HuH-7.5 (cell line): Measurements from ENCODE around the gene ZNF2.
"Not testable (repeated sequence)": the region's sequence is repeated elsewhere in the genome, so short reads cannot be mapped to it uniquely, and the experiment has no call there.

Experiments used
- DNase-seq: peaks from one replicate; pipeline ENCODE4 v3.0.0; 2011; ENCODE audit warnings: low spot score

The ZNF2 gene

DNA sequence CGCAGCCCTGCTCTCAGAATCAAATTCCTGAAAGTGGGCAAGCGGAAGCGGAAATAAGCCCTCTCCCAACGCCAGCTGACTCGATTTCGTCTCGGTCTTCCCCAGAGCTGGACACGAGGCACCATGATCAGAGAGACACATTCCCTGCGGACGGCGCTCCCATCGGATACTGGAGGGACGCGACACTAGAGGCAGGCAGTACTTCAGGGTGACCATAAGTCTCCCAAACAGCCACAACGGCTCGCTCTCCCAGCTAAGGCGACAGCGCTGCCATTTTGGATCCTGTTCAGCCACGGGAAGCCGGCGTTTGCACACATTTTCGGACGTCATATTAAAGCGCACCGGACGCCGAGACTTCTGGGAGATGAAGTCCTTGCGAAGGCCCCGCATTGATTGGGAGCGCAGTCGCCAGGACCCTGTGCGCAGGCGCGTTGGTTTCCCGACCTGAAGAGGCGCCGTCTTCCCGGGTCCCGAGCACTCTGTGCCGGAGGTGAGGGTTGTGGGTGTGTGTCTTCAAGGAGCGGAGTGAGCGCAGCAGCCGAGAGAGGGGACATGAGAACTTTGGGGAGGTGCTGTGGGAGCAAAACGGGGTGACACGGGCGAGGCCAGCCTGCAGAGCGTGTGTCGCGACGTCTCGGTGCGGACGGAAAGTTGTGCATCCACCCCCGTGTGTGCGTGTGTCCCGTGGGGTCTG is at the start of gene ZNF2:
Gene ZNF2, plus strand, starts transcription at position 439 of the 694 bp plus-strand sequence. CDS start 10,418 bp downstream, outside the sequence.
- DNase-seq, result peak; percentile 96

DNA sequence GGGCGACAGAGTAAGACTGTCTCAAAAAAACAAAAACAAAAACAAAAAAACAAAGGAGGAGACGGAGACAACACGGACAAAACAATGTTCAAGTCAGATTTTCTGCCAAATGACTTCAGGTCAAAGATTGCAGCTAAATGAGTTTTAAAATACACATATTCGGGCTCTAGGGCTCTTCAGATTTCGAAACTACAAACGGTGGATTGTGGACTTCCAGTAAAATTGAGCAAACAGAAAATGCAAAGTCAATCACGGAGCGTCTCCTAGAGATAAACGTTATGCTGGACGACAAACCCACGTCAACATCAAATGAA is 44.6 kb upstream of the ZNF2 start:
- no peak for DNase-seq

DNA sequence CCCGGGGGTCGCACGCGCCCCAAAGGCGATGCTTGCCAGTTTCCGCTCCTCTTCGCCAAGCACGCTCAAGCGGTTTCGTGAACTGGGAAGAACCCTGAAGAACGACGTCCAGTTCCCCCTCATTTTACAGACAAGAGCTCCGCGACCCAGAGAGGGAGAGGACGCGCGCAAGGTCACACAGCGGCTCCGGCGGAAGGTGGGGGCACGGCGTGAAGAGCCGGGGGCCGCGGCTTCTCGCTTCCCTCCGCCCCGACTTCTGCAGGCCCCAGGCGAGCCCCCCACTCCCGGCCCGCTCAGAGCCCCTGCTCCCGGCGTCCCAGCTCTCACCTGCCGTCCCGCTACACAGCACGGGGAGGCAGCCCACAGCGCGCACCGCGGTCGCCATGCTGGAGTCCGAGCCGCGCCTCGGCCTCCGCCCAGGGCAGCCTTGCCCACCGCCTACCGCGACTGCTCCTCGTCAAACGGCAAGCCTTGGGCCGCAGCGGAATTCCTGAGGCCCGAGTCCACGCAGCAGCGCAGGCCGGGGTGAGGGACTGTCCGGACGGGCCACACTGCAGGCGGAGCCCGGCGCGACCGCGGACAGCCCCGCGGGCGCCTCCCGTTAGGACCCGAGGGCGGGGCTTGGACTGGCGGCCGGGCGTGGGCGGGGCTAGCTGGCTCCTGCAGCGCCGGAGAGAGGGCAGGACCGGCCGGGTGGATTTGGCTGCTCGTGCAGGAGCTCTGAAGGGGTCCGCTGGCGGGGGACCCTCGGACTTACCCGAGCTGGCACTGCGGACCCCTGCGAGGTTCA is 44.0 kb upstream of the ZNF2 start, which contains the start of gene MRPS5:
Gene MRPS5, minus strand, starts transcription at position 402 of the 790 bp plus-strand sequence. Its CDS starts 17 bp downstream, at position 385.
- peak; percentile 85 for DNase-seq

DNA sequence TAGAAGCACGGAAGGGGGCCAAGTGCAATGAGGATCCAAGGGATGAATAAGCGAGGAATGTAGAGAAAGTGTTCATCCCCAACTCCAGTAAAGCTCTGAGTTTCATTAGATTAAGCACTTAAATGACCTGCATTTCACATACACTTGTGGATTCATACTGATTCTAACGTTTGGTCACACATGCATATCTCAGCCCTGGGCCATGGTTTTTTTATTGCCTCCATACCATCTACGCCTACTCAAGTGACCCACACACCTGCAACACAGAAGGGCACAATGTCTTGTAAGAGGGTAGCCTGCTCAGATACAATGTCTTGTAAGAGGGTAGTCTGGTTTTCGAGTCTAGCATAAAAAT is 43.4 kb upstream of the ZNF2 start:
- no peak for DNase-seq

DNA sequence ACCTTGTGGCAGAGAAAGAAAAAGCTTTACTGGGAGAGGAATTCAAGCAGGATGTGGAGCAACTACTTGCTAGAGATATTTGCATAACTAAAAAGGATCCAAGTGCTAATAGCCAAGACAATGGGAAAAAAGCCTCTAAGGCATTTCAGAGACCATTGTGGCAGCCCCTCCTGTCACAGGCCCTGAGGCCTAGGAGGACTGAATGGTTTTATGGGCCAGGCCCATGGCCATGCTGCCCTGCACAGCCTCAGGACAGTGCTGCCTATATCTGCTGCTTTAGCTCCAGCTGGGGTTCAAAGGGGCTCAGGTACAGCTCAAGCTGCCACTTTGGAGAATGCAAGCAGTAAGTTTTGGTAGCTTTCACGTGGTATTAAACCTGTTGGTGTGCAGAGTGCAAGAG is 26.9 kb upstream of the ZNF2 start:
- no peak for DNase-seq

DNA sequence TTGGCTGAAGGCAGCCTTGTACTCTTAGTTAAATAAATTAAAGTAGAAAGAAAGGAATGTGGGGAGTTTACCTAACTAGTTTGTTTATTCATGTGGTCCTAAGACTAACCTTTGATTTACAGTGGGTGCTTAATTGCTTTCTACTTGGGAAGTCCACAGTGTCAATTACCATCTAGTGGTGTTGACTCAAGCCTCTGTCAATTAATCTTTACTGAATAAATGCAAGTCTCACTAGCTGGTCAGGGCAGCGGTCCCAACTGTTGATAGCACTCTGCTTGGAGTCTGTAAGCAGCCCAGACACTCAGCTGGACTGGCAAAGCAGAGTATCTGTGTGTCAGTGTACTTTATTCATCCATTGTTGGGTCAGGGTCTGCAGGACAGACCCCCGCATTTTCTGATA is 21.8 kb upstream of the ZNF2 start:
- DNase-seq, result no peak

DNA sequence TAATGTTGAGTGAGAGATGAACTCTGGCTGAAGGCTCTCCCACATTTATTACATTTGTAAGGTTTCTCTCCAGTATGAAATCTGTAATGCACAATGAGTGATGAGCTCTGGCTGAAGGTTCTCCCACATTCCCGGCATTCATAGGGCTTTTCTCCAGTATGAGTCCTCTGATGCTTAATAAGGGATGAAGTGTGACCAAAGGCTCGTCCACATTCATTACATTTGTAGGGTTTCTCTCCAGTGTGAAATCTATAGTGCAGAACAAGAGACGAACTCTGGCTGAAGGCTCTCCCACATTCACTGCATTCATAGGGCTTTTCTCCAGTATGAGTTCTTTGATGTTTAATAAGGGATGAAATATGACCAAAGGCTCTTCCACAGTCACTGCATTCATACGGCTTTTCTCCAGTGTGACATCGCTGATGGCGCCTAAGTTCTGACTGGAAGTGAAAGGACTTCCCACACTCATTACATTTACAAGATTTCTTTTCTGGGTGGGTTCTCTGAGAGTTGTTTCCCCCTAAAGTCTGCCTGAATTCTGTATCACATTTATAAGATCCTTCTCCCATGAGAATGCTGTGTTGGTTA is 16.1 kb upstream of the ZNF2 start:
- no peak for DNase-seq

DNA sequence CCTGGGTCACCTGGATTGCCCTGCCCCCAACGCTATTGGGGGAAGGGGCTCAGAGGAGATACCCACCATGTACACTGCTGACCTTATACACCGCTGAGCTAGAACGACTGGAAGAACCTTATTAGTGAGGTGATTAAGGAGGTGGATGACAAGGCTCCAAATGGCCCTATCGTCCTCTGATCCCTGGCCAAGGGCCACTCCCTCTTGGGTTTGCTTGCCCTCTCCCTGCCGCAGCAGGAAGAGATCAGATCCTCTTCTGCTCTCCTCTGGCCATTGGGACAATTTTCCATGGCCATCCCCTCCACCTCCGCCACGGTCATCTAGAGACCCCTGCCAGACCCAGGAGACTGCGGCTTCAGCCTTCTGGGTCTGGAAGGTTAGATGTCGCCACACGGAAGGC is 7.2 kb upstream of the ZNF2 start:
- no peak for DNase-seq

DNA sequence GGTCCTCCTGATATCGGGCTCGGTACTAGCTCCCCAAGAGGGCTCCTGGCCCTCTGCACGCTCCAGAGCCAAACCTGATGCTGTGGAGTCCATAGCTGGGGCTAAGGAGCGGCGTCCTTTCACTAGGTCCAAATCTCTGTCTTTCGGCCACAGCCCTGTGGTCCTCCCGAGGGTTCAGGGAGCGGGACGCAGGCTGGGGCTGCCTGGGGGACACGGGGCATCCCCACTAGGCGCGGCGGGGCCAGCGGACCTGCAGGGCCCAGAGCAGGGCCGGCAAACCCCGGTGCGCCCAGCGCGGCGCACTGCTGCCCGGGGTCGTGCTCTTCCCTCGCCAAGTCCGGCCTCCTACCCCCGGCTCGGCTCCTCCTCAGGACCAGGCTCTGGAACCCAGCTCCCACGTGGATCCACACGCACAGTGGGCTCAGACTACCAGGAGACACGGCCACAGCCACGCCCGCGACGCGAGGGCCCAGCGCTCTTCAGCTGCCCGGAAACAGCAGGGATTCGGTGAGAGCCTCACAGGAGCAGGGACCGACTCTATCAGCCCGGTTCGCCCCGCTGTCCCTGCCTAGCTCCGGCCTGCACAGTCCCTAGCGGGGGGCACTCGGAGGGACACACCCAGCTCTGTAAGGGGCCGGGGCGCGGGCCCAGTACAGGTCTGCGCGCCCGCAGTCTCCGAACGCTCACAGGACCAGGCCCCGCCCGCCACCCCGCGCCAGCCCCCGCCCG is 6.6 kb upstream of the ZNF2 start:
- peak; percentile 53 for DNase-seq

DNA sequence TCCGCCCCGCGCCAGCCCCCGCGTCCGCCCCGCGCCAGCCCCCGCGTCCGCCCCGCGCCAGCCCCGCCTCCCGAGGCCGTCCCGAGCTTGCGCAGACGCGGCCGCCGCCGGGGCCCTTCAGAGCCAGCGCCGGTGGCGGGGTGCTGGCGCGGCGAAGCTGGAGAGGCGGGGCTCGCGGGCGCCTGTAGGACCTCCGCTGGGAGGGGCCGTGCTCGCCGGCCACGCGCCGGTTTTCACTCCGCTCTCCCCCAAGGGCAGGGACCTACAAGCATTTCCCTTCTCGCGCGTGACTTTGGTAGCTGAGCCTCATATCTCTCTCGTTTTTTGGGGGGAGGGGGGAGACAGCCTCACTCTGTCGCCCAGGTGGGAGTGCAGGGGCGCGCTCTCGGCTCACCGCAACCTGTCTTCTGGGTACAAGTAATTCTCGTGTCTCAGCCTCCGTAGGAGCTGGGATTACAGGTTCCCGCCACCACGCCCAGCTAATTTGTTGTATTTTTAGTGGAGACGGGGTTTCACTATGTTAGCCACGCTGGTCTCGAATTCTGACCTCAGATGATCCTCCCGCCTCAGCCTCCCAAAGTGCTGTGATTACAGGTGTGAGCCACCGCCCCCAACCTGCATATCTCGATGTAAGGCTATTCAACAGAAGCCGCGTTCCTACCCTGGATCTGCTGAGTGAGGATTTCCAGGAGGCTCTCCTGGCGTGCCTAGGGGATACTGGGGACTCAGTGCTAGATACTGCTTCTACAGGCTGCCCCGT is 5.7 kb upstream of the ZNF2 start, which contains the start of gene ZNF514:
Gene ZNF514, minus strand, starts transcription at position 159 of the 760 bp plus-strand sequence. CDS start 6,595 bp downstream, outside the sequence.
- peak; percentile 66 for DNase-seq

DNA sequence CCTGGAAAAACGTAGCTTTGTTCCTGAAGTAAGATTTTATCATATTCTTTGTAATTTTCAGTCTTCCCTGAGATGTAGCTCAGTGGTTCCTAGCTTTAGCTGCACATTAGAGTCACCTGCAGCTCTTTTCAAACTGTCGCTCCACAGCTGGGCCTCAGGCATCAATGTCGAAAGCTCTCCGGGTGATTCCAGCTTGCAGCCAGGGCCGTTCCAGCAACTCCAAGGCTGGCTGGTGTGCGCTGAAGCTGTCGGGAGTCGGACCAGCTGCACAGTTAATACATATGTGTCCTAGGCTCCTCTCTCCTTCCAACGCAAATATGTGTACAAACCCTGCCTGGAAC is 609 bp upstream of the ZNF2 start:
- no peak for DNase-seq

DNA sequence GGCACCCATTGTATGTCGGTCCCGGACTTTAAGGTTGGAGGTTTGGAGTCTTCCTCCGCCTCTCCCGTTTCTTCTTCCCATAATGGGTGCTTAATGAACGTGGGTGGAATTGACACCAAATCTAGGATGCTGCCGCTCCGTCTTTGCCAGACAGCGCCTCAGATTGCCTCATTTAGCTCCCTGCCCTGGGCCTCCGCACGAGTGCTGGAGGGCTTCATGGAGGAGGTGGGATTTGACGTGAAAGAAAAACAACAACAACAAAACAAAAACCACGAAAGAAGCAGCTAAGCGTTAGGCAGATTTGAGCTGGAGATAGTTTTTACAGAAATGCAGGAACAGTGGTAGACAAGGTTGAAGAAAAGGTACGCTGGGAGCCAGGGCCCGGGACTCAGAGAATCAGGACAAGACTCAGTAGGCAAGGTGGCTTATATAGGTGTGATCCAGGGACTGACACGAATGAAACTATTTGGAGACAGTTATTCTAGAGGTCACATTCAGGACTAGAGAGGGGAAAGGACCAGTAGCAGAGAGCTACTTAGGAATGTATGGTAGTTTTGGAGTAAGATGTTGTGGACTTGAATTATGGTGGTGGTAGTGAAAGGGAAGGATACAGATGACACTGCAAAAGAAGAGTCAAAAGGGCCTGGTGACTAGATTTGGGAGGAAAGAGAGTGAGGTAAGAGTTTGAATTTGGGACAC is 605 bp downstream of the ZNF2 start:
- no peak for DNase-seq

DNA sequence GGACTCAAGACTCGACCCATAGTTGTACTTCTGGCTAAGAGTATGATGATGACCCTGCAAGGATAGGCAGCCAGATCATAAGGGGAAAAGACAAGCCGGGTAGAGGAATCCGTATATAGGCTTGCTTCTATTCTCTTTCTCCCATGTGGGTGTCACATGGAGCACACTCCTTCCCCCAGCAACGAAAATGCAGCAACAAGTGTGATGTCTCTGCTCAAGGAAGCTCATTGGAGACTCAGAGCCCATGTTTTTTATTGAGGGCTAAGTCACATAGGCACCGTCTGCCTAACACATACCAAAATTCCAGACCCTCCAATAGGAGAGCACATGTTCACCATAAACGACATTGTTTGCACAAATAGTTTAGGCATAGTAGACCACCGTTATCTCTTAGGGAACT is 6.3 kb downstream of the ZNF2 start:
- no peak for DNase-seq

DNA sequence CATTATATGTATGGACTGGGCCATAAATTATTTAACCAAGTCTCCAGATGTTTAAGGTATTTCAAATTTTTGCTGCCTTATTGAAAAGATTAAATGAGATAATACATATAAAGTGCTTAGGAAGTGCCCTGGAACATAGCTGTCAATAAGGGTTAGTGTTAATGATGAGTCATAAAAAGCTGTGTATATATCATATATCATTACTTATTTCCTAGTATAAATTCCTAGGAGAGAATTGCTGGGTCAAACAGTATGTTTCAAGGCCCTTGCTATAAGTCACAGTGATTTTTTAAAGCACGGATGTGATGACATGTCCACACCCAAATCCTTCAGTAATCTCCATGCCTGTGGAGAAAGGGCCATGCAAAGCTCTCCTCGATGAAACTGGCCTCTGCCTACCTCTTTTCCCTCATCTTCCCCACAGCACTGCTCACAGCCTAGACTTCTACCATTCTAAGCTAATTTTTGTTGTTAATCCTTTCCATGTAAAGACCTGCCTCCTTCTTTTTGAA is 8.5 kb downstream of the ZNF2 start:
- no peak for DNase-seq

DNA sequence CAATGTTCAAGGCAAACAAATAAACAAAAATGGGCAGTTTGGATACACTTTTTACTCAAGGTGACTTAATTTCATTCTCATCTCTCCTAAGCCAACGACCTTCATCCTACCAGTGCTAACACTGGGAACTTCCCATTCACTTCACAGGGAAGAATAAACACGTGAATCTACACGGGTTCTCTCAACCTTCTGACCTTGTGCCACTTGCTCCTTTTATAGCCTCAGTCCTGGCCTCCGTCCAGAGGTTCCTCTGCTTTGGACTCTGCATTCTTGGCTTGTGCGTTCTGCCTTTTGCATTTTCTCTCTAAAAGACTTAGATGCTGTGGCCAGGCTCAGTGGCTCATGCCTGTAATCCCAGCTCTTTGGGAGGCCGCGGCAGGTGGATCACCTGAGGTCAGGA is 13.8 kb downstream of the ZNF2 start:
- DNase-seq, result no peak

DNA sequence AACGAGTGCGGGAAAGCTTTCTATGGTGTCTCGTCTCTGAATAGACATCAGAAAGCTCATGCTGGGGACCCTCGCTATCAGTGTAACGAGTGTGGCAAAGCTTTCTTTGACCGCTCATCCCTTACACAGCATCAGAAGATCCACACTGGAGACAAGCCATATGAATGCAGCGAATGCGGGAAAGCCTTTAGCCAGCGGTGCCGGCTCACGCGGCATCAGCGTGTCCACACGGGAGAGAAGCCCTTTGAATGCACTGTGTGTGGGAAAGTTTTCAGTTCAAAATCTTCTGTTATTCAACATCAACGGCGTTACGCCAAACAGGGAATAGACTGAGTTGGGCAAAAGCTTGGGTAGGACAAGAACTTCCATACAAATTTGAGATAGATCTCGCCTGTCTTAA is 16.2 kb downstream of the ZNF2 start:
- DNase-seq, result no peak

DNA sequence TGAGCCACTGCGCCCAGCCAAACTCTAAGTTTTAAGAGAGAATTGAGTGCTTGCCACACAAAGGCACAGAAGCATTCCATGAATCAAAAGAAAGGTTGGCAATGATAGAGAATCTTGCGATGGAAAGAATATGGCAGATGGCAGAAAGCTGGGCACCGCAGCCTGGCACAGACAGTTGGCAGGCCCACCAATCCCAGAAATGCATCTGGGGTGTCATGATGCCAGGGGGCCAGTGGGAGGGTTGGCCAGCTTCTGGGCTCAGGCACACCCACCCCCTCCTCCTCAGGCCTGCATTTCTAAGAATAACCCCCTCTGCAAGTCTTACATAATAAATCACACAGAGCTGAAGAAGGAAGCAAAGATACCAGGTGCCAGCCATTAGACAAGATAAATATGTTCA is 19.6 kb downstream of the ZNF2 start:
- DNase-seq, result no peak

DNA sequence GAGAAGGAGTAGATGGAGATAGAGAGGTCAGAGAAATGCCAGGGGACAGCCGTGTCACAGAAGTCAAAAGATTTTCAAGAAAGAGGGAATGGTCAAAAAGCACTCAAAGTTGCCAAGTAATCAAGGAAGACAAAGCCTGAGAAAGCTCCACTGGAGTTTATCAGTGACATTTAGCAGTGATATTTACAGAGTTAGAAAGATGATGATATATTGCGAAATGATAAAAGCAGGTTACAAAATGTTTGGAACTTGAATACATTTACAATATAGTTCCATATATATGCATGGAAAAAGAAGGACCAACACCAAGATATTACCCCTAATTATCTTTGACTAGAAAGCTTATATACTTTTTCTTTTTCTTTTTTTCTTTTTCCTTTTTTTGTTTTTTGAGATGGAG is 20.4 kb downstream of the ZNF2 start:
- DNase-seq, result no peak

DNA sequence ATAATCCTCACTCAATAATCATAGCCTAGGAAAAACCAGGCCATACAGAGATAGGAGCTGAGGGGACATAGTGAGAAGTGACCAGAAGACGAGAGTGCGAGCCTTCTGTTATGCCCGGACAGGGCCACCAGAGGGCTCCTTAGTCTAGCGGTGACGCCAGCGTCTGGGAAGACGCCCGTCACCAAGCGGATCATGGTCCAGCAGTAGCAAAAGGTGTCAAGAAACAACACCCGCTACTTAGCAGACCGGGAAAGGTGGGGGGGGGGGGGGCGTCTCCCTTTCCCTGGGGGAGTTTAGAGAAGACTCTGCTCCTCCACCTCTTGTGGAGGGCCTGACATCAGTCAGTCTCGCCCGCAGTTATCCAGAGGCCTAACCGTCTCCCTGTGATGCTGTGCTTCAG is 27.3 kb downstream of the ZNF2 start:
- DNase-seq, result not testable (repeated sequence)

DNA sequence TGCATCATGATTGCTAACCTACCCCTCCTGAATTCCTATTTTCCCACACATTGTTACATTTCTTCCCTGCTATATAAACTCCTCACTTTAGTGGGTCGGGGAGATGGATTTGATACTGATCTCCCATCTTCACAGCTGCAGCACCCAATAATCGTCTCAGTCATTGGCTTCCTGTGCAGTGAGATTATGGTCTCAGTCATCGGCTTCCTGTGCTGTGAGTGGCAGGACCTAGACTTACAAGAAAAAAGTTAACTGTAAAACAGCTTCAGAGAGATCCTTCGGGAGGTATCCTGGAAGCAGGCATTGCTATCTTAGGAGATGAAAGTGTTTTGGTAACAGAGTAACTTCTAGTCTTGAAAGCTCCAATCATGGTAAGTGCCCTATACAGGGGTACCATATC is 38.3 kb downstream of the ZNF2 start:
- DNase-seq, result no peak

DNA sequence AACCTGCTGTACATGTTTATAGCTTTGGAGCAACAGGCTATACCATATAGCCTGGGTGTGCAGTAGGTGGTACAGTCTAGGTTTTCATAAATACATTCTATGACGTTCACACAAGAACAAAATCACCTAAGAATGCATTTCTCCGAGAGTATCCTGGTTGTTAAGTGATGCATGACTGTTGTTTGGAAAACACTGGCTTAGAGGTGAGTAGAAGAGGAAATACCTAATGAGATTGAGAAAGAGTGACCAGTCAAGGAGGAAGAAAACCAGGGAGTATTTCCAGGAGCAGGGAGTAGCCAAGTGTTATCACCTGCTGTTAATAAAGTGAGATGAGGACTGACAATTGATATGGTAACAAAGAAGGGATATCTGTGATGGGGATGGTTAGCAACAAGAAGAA is 38.8 kb downstream of the ZNF2 start:
- DNase-seq, result no peak
